NCI-H526 (cell line): ENCODE measurements around the gene LZTS2.
A peak's percentile ranks its signal among the peaks of the same experiment; 100 is the strongest.

Experiments
- DNase-seq, 2 experiments: peaks; one replicate each; lab custom pipeline; 2025; lab: John Stamatoyannopoulos, UW

Gene LZTS2

DNA sequence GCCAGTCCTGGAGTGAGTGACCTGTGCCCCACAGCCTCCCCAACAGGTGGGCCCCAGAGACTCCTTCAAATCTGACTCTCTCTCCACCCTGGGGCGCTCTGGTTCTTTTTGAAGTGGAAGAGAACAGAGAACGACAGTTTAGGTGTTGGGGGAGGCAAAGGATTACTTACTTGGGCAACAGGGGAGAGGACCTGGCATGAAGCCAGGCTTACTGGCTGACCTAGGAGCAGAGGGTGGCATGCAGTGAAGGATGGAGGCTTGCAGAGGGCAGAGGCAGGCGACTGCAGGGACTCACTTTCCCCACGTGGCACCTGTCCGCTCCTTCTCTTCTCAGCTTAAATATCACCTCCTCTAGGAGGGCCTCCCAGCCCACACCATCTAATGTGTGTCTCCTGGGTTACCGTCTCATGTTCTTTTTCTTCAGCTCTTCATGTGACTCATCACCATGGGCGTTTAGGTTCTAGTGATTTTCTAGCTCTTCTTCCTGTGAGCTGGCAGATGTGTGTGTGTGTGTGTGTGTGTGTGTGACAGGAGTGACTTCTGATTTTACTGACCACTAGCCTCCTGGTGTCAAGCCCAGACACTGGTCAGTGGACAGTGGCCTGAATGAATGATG, 15.5 kb downstream of the LZTS2 start:
- no peak for DNase-seq

DNA sequence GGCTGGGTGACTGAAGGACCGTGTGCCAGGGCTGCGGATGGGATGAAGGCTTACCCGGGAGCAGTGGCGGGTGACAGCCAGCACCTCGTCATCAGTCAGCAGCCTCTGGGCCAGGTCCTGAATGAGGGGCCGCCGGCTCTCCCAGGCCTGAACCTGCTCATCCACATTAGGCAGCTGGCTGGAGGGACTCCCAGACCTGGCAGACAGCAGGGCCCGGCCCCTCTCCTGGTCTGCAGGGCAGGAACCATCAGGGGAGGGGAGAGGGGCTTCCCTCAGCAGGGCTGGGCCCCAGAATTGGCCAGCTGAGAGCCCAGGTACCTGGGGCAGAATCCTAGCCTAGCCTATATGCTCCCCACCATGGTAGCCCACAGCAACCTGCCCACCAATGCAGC, 16.0 kb downstream of the LZTS2 start:
- no peak for DNase-seq

- DNase-seq = no peak
These were observed 17.2 kb downstream of the LZTS2 start for GRCh38 chr10:101016814-101017213.

- DNase-seq = no peak
These were observed 18.6 kb downstream of the LZTS2 start for GRCh38 chr10:101018118-101018599.

DNA sequence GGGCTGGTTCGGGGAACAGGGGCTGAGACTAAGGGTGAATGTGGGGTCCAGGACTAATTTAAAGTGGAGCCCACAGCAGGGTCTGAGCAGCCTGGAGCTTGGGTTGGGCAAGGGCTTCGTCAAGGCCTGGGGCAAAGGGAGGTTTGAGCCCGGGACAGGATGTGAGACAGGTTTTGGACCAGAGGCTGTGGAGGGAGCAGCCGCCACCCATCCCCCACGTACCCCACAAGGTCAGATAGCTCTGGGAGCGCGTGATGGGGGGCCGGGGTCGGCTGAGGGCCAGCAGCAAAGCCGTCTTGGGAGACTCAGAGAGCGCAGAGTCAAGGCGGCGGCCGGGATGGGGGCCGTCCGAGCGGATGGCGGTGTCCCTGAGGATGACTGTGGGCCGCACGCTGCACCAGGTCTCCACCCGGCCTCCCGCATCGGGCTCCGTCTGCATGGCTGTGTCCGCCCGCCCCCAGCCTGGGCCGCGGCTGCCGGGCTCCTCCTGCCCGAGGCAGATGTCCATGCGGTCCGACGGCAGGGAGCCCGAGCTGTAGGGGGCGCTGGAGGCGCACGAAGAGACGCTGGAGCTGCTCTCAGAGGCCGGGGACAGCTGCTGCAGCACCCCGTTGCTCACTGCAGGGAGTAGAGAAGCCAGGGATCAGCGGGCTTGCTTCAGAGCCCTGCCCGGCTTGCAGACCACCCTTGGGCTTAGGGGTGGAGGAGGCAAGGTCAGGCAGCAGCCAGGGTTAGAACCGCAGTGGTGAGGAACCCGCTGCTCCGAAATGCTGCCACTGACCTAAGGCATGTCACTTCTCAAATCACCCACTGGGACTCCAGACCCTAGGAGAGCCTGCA, 19.2 kb downstream of the LZTS2 start:
- DNase-seq = peak; percentile 45 to 87

DNA sequence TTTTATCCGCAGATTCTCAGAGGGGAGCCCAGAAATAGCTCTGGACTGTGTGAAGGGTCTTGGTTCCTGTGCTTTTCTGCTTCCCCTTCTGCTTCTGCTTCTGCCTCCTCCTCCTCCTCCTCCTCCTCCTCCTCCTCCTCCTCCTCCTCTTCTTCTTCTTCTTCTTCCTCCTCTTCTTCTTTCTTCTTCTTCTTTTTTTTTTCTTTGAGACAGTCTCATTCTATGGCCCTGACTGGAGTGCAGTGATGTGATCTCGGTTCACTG, 19.8 kb downstream of the LZTS2 start:
- no peak for DNase-seq

DNA sequence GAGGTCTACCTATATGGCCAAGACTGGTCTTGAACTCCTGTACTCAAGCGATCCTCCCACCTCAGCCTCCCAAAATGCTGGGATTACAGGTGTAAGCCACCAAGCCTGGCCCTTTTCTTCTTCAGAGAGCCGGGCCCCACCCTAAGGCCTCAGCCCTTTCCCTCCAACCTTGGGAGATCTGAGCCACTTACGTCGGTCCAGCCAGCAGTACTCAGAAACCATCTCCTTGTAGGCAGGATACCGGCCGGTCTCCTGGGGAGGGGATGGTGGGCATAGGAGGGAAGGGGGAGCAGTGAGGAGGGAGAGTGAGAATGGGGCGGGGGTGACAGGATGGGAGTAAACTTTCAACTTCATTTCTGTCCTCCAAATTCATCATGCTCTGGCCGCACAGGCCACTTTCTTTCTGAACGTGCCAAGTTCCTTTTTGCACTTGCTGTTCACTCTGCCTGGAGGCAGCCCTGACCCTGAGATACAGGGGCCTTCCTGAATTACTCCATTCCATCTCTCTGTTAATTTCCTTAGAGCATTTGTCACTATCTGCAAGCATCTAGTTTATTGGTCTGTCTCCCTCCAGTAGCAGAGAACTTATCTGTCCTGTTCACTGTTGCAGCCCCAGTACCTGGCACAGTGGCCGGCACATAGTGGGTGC, 20.9 kb downstream of the LZTS2 start:
- no peak for DNase-seq

GRCh38 chr10:101021239-101021638, 21.6 kb downstream of the LZTS2 start:
- no peak for DNase-seq

- DNase-seq = no peak
These were observed 22.2 kb downstream of the LZTS2 start for GRCh38 chr10:101021692-101022251.

- DNase-seq = no peak
These were observed 23.5 kb downstream of the LZTS2 start for GRCh38 chr10:101022967-101023705.

- DNase-seq = no peak
These were observed 27.6 kb downstream of the LZTS2 start for GRCh38 chr10:101027106-101027720.

GRCh38 chr10:101028446-101029337, 29.1 kb downstream of the LZTS2 start:
- DNase-seq = no peak

- peak in 1 of 2 experiments; percentile 22 for DNase-seq
These were observed 30.1 kb downstream of the LZTS2 start for GRCh38 chr10:101029520-101030295.

GRCh38 chr10:101030496-101031127, 31.0 kb downstream of the LZTS2 start:
- DNase-seq = no peak

- peak; percentile 27 to 90 for DNase-seq
These were observed 31.7 kb downstream of the LZTS2 start, which contains the start of the genes PDZD7 and SFXN3 for GRCh38 chr10:101031128-101031795. TSS of gene PDZD7 (minus strand) at chr10:101031129. CDS start at chr10:101030219, 910 bp downstream. TSS of gene SFXN3 (plus strand) at chr10:101031234. CDS start at chr10:101034695, 3,461 bp downstream.

DNA sequence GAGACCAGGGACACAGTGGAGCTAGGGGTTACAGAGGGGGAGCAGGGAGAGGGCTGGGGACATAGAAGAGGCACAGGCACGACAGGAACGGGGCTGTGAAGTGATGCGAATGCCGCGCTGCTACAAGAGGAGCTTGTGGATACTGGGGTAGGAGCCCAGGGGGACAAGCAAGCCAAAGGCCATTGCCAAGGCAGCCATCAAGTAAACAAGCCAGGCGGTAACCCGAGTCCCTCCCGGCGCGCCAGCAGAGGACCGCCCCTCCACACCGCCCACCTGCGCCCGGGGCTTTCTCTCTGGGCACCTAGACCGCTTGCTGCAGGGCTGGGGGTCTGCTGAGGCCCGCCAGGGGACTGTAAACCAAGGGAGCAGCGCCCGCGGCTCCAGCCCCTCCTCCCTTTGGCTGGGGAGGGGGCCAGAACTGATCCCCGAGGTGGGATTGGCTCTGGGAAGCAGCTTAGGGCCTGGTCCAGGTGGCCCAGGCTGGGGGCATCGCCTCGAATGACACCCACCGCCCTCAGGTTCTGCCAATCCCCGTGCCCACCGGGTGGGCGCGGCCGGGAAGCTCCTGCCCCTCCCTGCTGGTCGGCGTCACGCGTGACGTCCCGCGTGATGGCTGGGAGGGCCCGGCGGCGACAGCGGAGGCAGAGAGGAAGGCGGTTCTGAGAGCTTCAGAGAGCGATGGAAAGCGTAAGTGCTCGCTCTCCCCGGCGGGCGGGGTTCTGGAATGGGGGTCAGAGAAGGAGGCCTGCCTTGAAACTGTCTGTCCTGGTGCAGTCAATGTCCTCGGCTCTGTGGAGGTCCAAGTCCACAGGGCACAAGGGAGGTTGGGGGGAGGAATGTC, 32.4 kb downstream of the LZTS2 start:
- peak; percentile 35 to 52 for DNase-seq

DNA sequence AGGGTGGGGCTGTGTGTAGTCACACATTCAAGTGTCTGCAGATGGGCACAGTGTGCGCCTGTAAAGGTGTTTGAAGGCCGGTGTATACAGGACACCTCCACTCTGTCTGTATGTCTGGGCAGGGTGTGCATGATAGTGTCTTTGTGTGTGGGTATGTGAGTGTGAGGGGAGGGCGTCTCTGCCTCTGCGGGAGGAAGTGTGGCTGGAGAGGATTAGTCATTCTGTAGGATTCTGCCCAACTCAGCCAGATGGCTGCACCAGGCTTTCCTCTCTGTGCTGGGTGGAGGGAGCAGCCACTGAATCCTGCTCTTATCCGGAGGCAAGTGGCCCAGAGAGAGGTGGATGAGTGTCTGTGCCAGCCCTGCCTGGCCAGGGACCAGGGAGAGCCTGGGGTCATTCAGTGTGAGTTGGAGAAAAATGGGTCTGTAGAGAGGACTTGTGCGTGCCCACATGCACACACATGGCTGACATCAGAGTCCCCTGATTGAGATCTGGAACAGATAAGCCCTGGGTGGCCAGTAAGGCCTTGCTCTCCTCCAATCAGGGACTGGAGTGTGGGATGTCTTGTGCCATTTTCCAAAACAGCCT, 33.1 kb downstream of the LZTS2 start:
- DNase-seq = no peak
